ENCODE results near the gene UBA52.
"Not testable (repeated sequence)": the region's sequence is repeated elsewhere in the genome, so short reads cannot be mapped to it uniquely, and the experiment has no call there.

The UBA52 gene

GRCh38 chr19:18593367-18594095 is 21.9 kb downstream of the UBA52 start:
- no peak for DNase-seq

GRCh38 chr19:18594096-18594823 is 22.6 kb downstream of the UBA52 start:
- peak; percentile 84 for DNase-seq

- DNase-seq, result no peak
Observed at GRCh38 chr19:18594824-18595373, 23.2 kb downstream of the UBA52 start.

- DNase-seq, result no peak
Observed at GRCh38 chr19:18595475-18595874, 23.8 kb downstream of the UBA52 start.

- no peak for DNase-seq
Observed at GRCh38 chr19:18596752-18597157, 25.1 kb downstream of the UBA52 start.

GRCh38 chr19:18597809-18598660 is 26.4 kb downstream of the UBA52 start:
- no peak for DNase-seq

GRCh38 chr19:18599485-18599884 is 27.8 kb downstream of the UBA52 start:
- no peak for DNase-seq

- DNase-seq, result not testable (repeated sequence)
Observed at GRCh38 chr19:18600692-18601397, 29.2 kb downstream of the UBA52 start.

- DNase-seq, result no peak
Observed at GRCh38 chr19:18601875-18602274, 30.2 kb downstream of the UBA52 start.

GRCh38 chr19:18603255-18603957 is 31.7 kb downstream of the UBA52 start:
- DNase-seq, result no peak

GRCh38 chr19:18603958-18604819 is 32.5 kb downstream of the UBA52 start:
- DNase-seq, result no peak

- DNase-seq, result no peak
Observed at GRCh38 chr19:18604820-18605159, 33.1 kb downstream of the UBA52 start.

- DNase-seq, result no peak
Observed at GRCh38 chr19:18605196-18605545, 33.5 kb downstream of the UBA52 start.

GRCh38 chr19:18605546-18606280 is 34.1 kb downstream of the UBA52 start:
- no peak for DNase-seq

- DNase-seq, result no peak
Observed at GRCh38 chr19:18606281-18607225, 34.9 kb downstream of the UBA52 start, which contains the start of gene CRLF1. Gene CRLF1, minus strand, starts transcription at chr19:18606799. Its CDS starts 143 bp downstream, at chr19:18606656.

- no peak for DNase-seq
Observed at GRCh38 chr19:18607226-18608101, 35.8 kb downstream of the UBA52 start.

GRCh38 chr19:18608102-18608804 is 36.6 kb downstream of the UBA52 start:
- no peak for DNase-seq
